ENCODE data around the gene IQCF2.

GRCh38 chr3:51817375-51817774 lies 44.0 kb upstream of the IQCF2 start:
- TF ChIP-seq CTCF (IDR thresholded peaks at IDR 0.05) (no peak), POLR2A (IDR thresholded peaks at IDR 0.05) (no peak)
